Subcutaneous adipose tissue (tissue), 4 donors: ENCODE data around the gene LAMTOR4. TPM values are rescaled to one million over a fixed set of nuclear protein-coding genes. Genes with fewer than 3 reads are reported as not detected.

Experiments used
- total RNA-seq, 4 donors: library from RNA; depleted of rRNA; stranded (reverse); fragments of >200 nt; gene quantifications; one replicate each; pipeline ENCODE4 v1.1.0, GENCODE V29; 2016
- TF ChIP-seq, protein P1 (sequence below): fragments of 450-650 bp; IDR thresholded peaks from one replicate; pipeline ENCODE4 v1.5.1; 2016; ENCODE audit warnings: low read depth, mild to moderate bottlenecking, control low read depth, antibody characterized with exemption, moderate library complexity

LAMTOR4 gene
- total RNA-seq, 4 donors from 2014 or later = 142 to 268 (median 250) TPM

GRCh38 chr7:100118388-100119071 lies 30.2 kb upstream of the LAMTOR4 start:
- TF ChIP-seq, protein P1, sequence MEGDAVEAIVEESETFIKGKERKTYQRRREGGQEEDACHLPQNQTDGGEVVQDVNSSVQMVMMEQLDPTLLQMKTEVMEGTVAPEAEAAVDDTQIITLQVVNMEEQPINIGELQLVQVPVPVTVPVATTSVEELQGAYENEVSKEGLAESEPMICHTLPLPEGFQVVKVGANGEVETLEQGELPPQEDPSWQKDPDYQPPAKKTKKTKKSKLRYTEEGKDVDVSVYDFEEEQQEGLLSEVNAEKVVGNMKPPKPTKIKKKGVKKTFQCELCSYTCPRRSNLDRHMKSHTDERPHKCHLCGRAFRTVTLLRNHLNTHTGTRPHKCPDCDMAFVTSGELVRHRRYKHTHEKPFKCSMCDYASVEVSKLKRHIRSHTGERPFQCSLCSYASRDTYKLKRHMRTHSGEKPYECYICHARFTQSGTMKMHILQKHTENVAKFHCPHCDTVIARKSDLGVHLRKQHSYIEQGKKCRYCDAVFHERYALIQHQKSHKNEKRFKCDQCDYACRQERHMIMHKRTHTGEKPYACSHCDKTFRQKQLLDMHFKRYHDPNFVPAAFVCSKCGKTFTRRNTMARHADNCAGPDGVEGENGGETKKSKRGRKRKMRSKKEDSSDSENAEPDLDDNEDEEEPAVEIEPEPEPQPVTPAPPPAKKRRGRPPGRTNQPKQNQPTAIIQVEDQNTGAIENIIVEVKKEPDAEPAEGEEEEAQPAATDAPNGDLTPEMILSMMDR = no peak

- TF ChIP-seq, protein P1 = no peak
Measured at GRCh38 chr7:100119072-100119969, 29.4 kb upstream of the LAMTOR4 start, which contains the start of the genes CNPY4 and TAF6. Gene CNPY4, plus strand, starts transcription at chr7:100119634. Its CDS starts 111 bp downstream, at chr7:100119745. Gene TAF6, minus strand, starts transcription at chr7:100119358. Its CDS starts 5,149 bp downstream, at chr7:100114209.

GRCh38 chr7:100119970-100120732 lies 28.6 kb upstream of the LAMTOR4 start:
- TF ChIP-seq, protein P1 = no peak

DNA sequence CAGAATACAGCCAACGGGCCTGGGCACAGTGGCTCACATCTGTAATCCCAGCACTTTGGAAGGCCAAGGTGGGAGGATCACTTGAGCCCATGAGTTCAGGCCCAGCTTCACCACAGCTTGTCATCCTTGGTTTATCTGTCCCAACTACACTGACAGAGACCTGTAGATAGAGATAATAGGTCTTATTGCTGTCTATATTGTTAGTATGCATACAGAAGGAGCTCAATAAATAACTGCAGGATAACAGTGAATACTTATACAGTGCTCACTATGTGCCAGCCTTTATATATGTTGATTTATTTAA lies 28.0 kb upstream of the LAMTOR4 start:
- TF ChIP-seq, protein P1 = no peak

DNA sequence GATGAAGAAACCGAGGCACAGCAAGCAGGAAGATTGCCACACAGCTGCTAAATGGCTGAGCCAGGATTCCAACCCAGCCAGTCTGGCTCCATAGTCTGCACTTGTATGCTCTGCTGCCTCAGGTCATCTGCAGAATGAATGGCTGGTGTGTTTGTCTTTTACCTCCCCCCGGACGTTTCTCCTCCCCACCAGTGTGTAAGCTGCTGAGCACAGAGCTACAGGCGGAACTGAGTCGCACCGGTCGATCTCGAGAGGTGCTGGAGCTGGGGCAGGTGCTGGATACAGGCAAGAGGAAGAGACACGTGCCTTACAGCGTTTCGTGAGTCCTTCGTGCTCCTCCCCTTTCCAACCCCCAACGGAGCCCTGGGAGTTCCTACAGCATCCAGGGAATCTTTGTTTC lies 26.7 kb upstream of the LAMTOR4 start:
- TF ChIP-seq, protein P1 = no peak

- TF ChIP-seq, protein P1 = no peak
Measured at GRCh38 chr7:100122568-100122967, 26.1 kb upstream of the LAMTOR4 start.
